Gastrocnemius medialis (tissue), 4 donors: ENCODE data around the gene ACOD1.

Source experiments
- CTCF ChIP-seq, 5 experiments: fragments of 450-650 bp in 3 of 5; fragments of 200-600 bp in 2 of 5; sonication (generic) in 2 of 5; IDR thresholded peaks in 4 of 5; conservative IDR thresholded peaks in 1 of 5; 1 replicate in 4 of 5; 2 replicates in 1 of 5; pipeline ENCODE4 v1.5.1; 2016 to 2019; ENCODE audit warnings: antibody characterized with exemption in 5 of 5, mild to moderate bottlenecking in 3 of 5, moderate library complexity in 3 of 5
- POLR2A ChIP-seq, 2 donors: fragments of 450-650 bp; IDR thresholded peaks; one replicate each; pipeline ENCODE4 v1.6.1; 2017; ENCODE audit warnings: antibody characterized with exemption in 2 of 2, mild to moderate bottlenecking in 2 of 2, moderate library complexity in 2 of 2

- no peak for TF ChIP-seq POLR2A (IDR thresholded peaks at IDR 0.05)
- TF ChIP-seq CTCF (IDR thresholded peaks at IDR 0.05 in 4 of 5, conservative IDR thresholded peaks at IDR 0.05 in 1 of 5), result no peak
Measured at GRCh38 chr13:76942363-76942762, 5.9 kb upstream of the ACOD1 start.
